NCI-H1694 (cell line): ENCODE results near the gene THRAP3.

Source experiments
- DNase-seq: peaks from one replicate; lab custom pipeline; 2025; lab: John Stamatoyannopoulos, UW

The THRAP3 gene

GRCh38 chr1:36352910-36353878 lies 129.0 kb downstream of the THRAP3 start:
- DNase-seq, result no peak

DNA sequence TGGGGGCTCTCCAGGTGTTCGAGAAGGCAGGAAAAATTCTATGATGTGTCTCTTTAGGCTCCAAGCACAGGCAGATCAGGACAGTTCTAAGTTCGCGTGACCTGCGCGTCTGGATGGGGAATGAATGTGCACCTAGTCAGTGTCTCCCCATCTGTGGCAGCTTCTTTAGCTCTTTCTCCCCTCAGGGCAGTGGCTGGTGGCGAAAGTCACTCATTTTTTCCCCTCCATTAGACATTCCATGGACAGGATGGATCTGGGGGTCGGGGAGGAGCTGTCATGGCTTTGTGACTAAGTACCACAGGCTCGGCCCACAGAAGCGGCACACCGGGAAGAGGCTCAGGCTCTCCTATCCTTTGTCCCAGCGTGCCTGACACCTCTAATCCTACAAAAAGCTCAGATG lies 130.2 kb downstream of the THRAP3 start:
- no peak for DNase-seq
